AG04449 (cell line): Measurements from ENCODE around the gene CEACAM8.
"Not testable (repeated sequence)": the region's sequence is repeated elsewhere in the genome, so short reads cannot be mapped to it uniquely, and the experiment has no call there.

Source experiments
- CTCF ChIA-PET: fragments of 350-600 bp; formaldehyde crosslinking; extraction: SDS; loops from one replicate; lab custom pipeline; 2021; ENCODE audit warnings: antibody characterized with exemption; lab: Yijun Ruan, JAX
- POLR2A ChIA-PET: fragments of 400-600, 350-600 bp; formaldehyde crosslinking; extraction: SDS; loops from one replicate; lab custom pipeline; 2020; ENCODE audit warnings: antibody characterized with exemption, inconsistent platforms; lab: Yijun Ruan, JAX
- DNase-seq: peaks from one replicate; pipeline ENCODE4 v3.0.0-alpha.2; 2010; ENCODE audit warnings: low read depth, low spot score
- H3K4me3 ChIP-seq: 2 replicates; pipeline ENCODE4 v1.5.1; 2011; ENCODE audit warnings: low read depth, mild to moderate bottlenecking, control low read depth, low read length
- TF ChIP-seq, protein P1 (sequence below): IDR thresholded peaks from one replicate; pipeline ENCODE4 v1.5.1; 2011; ENCODE audit warnings: mild to moderate bottlenecking, moderate library complexity, low read length, control low read depth, inconsistent platforms; ENCODE audit not compliant: insufficient read depth; ENCODE audit errors: missing control alignments

CEACAM8 gene

DNA sequence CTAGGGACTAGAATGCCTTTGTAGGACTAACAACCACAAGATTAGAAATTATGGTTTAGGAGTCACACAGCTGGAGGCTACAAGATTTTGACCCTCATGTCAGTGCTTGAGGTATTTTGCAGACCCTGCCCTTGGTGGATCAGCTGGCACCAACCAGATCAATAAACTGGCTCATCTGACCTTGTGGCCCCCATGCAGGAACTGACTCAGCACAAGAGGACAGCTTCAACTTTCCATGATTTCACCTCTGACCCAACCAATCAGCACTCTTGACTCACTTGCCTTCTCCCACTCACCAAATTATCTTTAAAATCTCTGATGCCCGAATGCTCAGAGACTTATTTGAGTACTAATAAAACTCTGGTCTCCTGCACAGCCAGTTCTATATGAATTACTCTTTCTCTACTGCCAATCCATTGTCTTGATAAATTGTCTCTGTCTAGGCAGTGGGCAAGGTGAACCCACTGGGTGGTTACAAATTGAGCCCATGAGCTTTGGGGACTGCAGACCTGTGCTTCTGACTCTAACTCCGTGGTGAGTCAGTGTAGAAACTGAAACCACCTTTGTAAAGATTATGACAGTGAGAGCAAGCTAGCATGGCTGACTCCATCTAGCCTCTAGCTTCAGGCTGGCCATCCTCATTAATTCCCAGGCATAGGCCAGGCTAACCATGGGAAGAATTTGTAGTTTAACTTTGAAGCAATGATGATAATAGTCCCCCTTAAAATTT is 33.9 kb upstream of the CEACAM8 start:
- H3K4me3 ChIP-seq = no peak overlapping the region
- CTCF ChIA-PET = interaction anchor here (1.0 to 1.6 kb wide), 2 partner anchors 27 to 33 kb away, joined by 4 to 5 read pairs; no protein-coding TSS in a partner anchor
- no peak for DNase-seq
- TF ChIP-seq, protein P1, sequence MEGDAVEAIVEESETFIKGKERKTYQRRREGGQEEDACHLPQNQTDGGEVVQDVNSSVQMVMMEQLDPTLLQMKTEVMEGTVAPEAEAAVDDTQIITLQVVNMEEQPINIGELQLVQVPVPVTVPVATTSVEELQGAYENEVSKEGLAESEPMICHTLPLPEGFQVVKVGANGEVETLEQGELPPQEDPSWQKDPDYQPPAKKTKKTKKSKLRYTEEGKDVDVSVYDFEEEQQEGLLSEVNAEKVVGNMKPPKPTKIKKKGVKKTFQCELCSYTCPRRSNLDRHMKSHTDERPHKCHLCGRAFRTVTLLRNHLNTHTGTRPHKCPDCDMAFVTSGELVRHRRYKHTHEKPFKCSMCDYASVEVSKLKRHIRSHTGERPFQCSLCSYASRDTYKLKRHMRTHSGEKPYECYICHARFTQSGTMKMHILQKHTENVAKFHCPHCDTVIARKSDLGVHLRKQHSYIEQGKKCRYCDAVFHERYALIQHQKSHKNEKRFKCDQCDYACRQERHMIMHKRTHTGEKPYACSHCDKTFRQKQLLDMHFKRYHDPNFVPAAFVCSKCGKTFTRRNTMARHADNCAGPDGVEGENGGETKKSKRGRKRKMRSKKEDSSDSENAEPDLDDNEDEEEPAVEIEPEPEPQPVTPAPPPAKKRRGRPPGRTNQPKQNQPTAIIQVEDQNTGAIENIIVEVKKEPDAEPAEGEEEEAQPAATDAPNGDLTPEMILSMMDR = no peak
- POLR2A ChIA-PET = no interaction called here

- no peak for DNase-seq
- TF ChIP-seq, protein P1 = no peak
- POLR2A ChIA-PET = no interaction called here
- CTCF ChIA-PET = interaction anchor here (1.0 to 1.6 kb wide), 2 partner anchors 26 to 32 kb away, joined by 4 to 5 read pairs; no protein-coding TSS in a partner anchor
- H3K4me3 ChIP-seq = no peak overlapping the region
These were observed 33.2 kb upstream of the CEACAM8 start for GRCh38 chr19:42627916-42628315.

DNA sequence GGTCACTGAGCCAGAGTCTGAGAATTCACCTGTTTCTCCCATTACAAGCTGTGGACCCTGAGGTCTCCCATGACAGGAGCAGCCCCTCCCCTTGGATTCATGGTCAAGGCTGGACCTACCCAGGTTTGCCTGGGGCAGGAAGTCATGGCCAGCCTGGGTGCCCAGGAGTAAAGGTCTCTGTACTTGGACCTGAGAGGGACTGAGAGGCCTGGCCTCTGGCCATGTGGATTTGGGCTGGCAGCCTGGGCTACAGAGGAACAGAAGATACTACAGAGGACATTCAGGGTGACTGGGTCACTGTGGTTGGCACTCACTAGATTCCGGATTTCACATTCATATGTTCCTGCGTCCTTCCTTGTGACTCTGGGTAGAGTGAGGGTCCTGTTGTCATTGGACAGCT is 31.5 kb upstream of the CEACAM8 start:
- ChIA-PET CTCF (interaction anchor here (2.2 kb wide), 1 partner anchor 8 kb away, joined by 16 read pairs; no protein-coding TSS in a partner anchor), POLR2A (no interaction called here)
- TF ChIP-seq, protein P1 = no peak
- no peak for DNase-seq
- no peak overlapping the region for H3K4me3 ChIP-seq

GRCh38 chr19:42619271-42619670 is 24.5 kb upstream of the CEACAM8 start:
- TF ChIP-seq, protein P1 = no peak
- ChIA-PET CTCF (interaction anchor here (1.0 kb wide), 1 partner anchor 17 kb away, joined by 3 read pairs; no protein-coding TSS in a partner anchor), POLR2A (no interaction called here)
- H3K4me3 ChIP-seq = no peak overlapping the region
- no peak for DNase-seq

DNA sequence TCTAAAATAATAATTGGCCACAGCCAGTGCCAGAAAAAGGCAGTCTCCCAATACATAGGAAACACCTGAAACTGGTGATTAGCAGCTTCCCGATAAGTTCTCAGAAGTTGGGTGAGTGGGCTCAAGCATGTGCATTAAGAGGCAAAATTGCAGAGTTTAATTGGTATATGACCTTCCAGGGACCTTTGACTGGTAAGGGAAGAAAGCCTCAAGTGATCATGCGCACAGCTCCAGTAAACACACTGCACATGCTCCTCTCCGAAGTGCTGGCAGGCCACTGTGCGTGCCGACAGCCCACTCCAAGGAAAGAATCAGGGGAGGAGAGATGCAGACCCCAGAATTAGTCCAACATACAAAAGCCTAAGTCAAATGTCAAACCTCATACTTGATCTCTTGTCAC is 18.9 kb upstream of the CEACAM8 start:
- POLR2A ChIA-PET = no interaction called here
- CTCF ChIA-PET = interaction anchor here (0.9 to 4.7 kb wide), 2 partner anchors 17 to 21 kb away, joined by 3 to 24 read pairs; no protein-coding TSS in a partner anchor

DNA sequence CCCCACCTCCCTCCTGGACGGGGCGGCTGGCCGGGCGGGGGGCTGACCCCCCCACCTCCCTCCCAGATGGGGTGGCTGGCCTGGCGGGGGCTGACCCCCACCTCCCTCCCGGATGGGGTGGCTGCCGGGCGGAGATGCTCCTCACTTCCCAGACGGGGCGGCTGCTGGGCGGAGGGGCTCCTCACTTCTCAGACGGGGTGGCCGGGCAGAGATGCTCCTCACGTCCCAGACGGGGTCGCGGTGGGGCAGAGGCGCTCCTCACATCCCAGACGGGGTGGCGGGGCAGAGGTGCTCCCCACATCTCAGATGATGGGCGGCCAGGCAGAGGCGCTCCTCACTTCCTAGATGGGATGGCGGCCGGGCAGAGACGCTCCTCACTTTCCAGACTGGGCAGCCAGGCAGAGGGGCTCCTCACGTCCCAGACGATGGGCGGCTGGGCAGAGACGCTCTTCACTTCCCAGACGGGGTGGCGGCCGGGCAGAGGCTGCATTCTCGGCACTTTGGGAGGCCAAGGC is 15.7 kb upstream of the CEACAM8 start:
- POLR2A ChIA-PET, H3K4me3 ChIP-seq, CTCF ChIA-PET, DNase-seq: not testable (repeated sequence)

More for the DNA sequence above, 18.9 kb upstream of the CEACAM8 start:
- TF ChIP-seq, protein P1 = no peak
- H3K4me3 ChIP-seq = no peak overlapping the region
- no peak for DNase-seq
